ENCODE measurements around the gene MSH2.
"Not testable (repeated sequence)": the region's sequence is repeated elsewhere in the genome, so short reads cannot be mapped to it uniquely, and the experiment has no call there.

Gene MSH2

DNA sequence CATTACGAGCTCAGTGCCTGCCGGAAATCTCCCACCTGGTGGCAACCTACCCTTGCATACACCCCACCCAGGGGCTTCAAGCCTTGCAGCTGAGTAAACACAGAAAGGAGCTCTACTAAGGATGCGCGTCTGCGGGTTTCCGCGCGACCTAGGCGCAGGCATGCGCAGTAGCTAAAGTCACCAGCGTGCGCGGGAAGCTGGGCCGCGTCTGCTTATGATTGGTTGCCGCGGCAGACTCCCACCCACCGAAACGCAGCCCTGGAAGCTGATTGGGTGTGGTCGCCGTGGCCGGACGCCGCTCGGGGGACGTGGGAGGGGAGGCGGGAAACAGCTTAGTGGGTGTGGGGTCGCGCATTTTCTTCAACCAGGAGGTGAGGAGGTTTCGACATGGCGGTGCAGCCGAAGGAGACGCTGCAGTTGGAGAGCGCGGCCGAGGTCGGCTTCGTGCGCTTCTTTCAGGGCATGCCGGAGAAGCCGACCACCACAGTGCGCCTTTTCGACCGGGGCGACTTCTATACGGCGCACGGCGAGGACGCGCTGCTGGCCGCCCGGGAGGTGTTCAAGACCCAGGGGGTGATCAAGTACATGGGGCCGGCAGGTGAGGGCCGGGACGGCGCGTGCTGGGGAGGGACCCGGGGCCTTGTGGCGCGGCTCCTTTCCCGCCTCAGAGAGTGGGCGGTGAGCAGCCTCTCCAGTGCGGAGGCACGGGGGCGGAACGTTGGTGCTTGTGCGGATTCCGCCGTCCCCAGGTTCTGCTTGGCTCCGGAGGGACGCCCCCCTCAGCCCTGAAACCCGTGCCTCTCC lies at the start of gene MSH2:
Gene MSH2 (plus strand): TSS at position 352 of the 804 bp plus-strand sequence. CDS start 36 bp downstream, at position 388.
- Histone ChIP-seq H3K27ac (ENCODE audit: low read length) (peak within 1 kb of the TSS; percentile 1), H3K9me3 (ENCODE audit: control insufficient read depth in 1 of 2, low read length in 2 of 2) (no peaks in the 10 kb centered on the region)

DNA sequence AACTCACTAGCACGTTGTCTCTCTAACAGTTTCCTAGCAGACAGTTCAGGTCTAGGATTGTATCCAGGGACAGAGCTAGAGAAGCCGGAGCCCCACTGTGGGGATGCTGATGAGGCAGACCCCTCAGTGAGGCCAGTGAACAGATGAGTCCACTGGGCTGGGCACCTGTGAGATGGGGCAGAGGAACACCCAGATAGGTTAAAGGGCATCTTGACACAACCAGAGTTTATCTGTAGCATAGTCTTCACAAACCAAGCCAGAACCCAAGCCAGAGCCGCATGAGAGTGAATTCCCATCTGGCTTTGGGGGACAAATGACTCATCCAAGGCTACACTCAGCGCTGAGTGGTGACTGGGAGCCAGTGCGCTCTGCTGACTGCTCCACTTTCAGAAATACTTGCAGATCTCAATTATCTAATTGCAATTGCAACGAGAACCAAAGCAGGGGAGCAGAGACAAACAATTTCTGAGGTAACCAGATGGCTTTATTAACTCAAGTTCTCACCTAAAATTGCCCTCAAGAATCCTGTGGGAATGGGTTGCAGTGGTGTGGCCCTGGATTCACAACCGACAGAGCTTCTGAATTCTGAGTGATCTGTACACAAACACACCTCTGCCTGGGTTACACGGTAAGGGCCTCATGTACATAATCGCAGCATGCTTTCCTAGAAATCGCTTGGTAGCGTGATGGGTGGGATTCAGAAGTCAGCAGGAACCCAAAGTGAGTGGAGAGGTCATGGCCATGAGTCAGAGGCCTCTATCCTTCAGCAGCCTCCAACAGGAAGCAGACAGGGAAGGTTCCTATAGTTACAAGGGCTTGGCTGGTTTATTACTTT lies 48.7 kb upstream of the MSH2 start:
- Histone ChIP-seq H3K9me3 (ENCODE audit: control insufficient read depth in 1 of 2, low read length in 2 of 2) (no peaks in the 10 kb centered on the region), H3K27ac (ENCODE audit: low read length) (peak overlapping the region; percentile 84), H3K4me3 (ENCODE audit: low read depth in 1 of 2, low read length in 2 of 2) (no peak overlapping the region), H3K4me1 (ENCODE audit: control insufficient read depth in 1 of 2, insufficient read depth in 2 of 2, low read length in 2 of 2) (no peaks in the 10 kb centered on the region), H3K36me3 (ENCODE audit: control insufficient read depth in 1 of 2, insufficient read depth in 2 of 2, low read length in 2 of 2) (no peaks in the 10 kb centered on the region), H3K27me3 (ENCODE audit: low read depth, low read length) (no peaks in the 10 kb centered on the region)

More for the DNA sequence above, at the start of gene MSH2:
- no peaks in the 10 kb centered on the region for H3K36me3 ChIP-seq (ENCODE audit: control insufficient read depth in 1 of 2, insufficient read depth in 2 of 2, low read length in 2 of 2)
- no peaks in the 10 kb centered on the region for H3K27me3 ChIP-seq (ENCODE audit: low read depth, low read length)
- H3K4me3 ChIP-seq (ENCODE audit: low read depth in 1 of 2, low read length in 2 of 2) = peak within 1 kb of the TSS; percentile 86 to 99
- H3K4me1 ChIP-seq (ENCODE audit: control insufficient read depth in 1 of 2, insufficient read depth in 2 of 2, low read length in 2 of 2) = peaks cover 3 to 14% of the 10 kb centered on the region in 2 donors

DNA sequence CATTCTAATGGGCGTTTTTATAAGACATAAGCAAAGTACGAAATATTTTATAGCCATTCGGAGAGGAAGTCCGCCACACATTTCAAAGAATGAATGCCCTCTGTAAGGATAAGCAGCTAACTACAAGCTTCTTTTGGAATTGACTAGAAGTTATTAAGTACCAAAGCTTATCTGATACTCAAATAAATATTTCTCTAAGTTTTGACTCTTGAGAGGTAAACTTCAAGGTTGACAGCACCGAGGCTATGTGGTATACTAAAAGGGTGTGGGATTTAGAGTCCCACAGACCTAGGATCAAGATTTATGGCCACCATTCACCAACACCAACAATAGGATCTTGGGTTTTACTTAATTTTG lies 48.1 kb upstream of the MSH2 start:
- H3K36me3 ChIP-seq (ENCODE audit: control insufficient read depth in 1 of 2, insufficient read depth in 2 of 2, low read length in 2 of 2) = no peaks in the 10 kb centered on the region
- no peaks in the 10 kb centered on the region for H3K4me1 ChIP-seq (ENCODE audit: control insufficient read depth in 1 of 2, insufficient read depth in 2 of 2, low read length in 2 of 2)
- H3K9me3 ChIP-seq (ENCODE audit: control insufficient read depth in 1 of 2, low read length in 2 of 2) = no peaks in the 10 kb centered on the region
- H3K4me3 ChIP-seq (ENCODE audit: low read depth in 1 of 2, low read length in 2 of 2) = no peak overlapping the region
- H3K27ac ChIP-seq (ENCODE audit: low read length) = peak overlapping the region; percentile 84
- no peaks in the 10 kb centered on the region for H3K27me3 ChIP-seq (ENCODE audit: low read depth, low read length)

DNA sequence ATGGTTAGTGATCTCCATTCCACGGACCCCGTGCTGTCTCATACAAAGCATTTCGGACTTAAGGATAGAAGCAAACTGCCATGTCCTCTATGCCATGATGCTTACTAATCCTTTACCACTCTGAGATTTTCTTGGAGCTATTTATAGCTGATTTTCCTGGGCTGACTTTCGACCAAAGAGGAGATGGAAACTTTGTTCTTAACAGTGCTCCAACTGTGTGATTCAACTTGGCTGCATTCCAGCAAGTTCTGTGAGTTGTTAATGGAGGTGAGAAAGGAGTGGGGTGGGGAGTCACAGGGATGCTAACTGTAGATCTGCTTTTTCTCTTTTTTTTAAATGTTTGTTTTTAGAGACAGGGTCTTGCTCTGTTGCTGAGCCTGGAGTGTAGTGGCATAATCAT lies 45.5 kb upstream of the MSH2 start:
- no peaks in the 10 kb centered on the region for H3K4me1 ChIP-seq (ENCODE audit: control insufficient read depth in 1 of 2, insufficient read depth in 2 of 2, low read length in 2 of 2)
- no peak overlapping the region for H3K4me3 ChIP-seq (ENCODE audit: low read depth in 1 of 2, low read length in 2 of 2)
- no peaks in the 10 kb centered on the region for H3K27me3 ChIP-seq (ENCODE audit: low read depth, low read length)
- peak overlapping the region; percentile 65 for H3K27ac ChIP-seq (ENCODE audit: low read length)
- H3K36me3 ChIP-seq (ENCODE audit: control insufficient read depth in 1 of 2, insufficient read depth in 2 of 2, low read length in 2 of 2) = no peaks in the 10 kb centered on the region
- H3K9me3 ChIP-seq (ENCODE audit: control insufficient read depth in 1 of 2, low read length in 2 of 2) = no peaks in the 10 kb centered on the region

DNA sequence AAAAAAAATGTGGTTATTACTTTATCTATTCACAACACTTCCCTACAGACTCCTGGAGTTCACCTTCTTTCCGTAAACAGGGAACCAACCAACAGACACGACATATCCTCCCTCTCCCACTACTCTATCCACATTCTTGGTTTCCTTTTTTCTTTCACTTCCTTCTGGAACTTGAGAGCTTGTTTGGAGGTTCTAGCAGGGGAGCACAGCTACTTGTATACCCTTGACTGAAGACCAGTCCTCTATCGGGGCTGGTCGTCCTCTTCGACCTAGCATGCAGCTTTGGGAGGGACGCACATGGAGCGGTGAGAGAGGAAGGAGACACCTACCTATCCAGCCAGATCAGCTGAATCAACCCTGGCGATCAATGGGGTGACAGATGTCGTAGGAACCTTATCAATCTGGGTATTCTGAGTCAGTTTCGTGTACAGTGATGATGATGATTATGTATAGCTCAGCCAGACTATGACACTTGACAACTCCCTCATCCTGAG lies 43.5 kb upstream of the MSH2 start:
- no peaks in the 10 kb centered on the region for H3K9me3 ChIP-seq (ENCODE audit: control insufficient read depth in 1 of 2, low read length in 2 of 2)
- H3K36me3 ChIP-seq (ENCODE audit: control insufficient read depth in 1 of 2, insufficient read depth in 2 of 2, low read length in 2 of 2) = no peaks in the 10 kb centered on the region
- peak overlapping the region; percentile 80 for H3K27ac ChIP-seq (ENCODE audit: low read length)
- no peaks in the 10 kb centered on the region for H3K4me1 ChIP-seq (ENCODE audit: control insufficient read depth in 1 of 2, insufficient read depth in 2 of 2, low read length in 2 of 2)
- no peaks in the 10 kb centered on the region for H3K27me3 ChIP-seq (ENCODE audit: low read depth, low read length)
- no peak overlapping the region for H3K4me3 ChIP-seq (ENCODE audit: low read depth in 1 of 2, low read length in 2 of 2)

DNA sequence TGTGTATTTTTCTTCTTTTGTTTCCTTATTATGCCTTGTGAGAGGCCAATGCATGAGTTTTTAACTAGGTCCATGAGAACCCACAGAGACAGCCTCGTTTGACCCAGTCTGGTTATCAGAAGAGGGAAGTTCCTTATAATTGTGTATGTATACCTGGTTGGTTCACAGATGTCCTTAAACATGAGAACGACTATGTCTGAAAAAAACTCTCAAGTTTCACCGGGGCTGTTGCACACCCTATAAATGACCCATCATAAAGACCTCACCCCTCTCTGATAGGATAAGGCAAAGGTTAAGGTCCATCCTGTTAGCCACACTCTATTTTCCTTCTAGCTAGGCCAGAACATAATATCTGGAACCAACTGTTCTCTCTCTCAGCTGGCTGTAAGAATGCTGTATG lies 42.7 kb upstream of the MSH2 start:
- no peaks in the 10 kb centered on the region for H3K4me1 ChIP-seq (ENCODE audit: control insufficient read depth in 1 of 2, insufficient read depth in 2 of 2, low read length in 2 of 2)

DNA sequence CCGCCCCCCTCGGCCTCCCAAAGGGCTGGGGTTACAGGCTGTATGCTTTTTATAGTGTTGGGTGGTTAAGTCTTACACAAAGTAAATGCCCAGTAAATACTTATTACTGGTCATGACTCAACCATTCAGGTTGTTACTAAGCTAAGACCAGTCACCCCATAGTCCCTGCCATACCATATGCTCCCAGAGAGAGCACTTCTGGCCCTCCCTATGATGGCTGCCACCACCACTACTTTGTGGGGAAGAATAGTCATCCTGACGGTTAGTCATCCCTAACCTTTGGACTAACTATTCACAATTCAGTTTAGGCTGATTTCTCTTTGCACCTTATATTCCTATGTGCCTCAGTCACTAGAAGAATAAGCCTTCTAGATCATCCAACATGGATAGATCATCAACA lies 42.0 kb upstream of the MSH2 start:
- H3K4me3 ChIP-seq (ENCODE audit: low read depth in 1 of 2, low read length in 2 of 2) = no peak overlapping the region
- H3K9me3 ChIP-seq (ENCODE audit: control insufficient read depth in 1 of 2, low read length in 2 of 2) = no peaks in the 10 kb centered on the region
- H3K27me3 ChIP-seq (ENCODE audit: low read depth, low read length) = no peaks in the 10 kb centered on the region
- H3K27ac ChIP-seq (ENCODE audit: low read length) = peak overlapping the region; percentile 7
- H3K4me1 ChIP-seq (ENCODE audit: control insufficient read depth in 1 of 2, insufficient read depth in 2 of 2, low read length in 2 of 2) = no peaks in the 10 kb centered on the region
- no peaks in the 10 kb centered on the region for H3K36me3 ChIP-seq (ENCODE audit: control insufficient read depth in 1 of 2, insufficient read depth in 2 of 2, low read length in 2 of 2)

More for the DNA sequence above, 42.7 kb upstream of the MSH2 start:
- Histone ChIP-seq H3K27me3 (ENCODE audit: low read depth, low read length) (no peaks in the 10 kb centered on the region), H3K9me3 (ENCODE audit: control insufficient read depth in 1 of 2, low read length in 2 of 2) (no peaks in the 10 kb centered on the region), H3K4me3 (ENCODE audit: low read depth in 1 of 2, low read length in 2 of 2) (no peak overlapping the region), H3K27ac (ENCODE audit: low read length) (peak overlapping the region; percentile 80), H3K36me3 (ENCODE audit: control insufficient read depth in 1 of 2, insufficient read depth in 2 of 2, low read length in 2 of 2) (no peaks in the 10 kb centered on the region)

DNA sequence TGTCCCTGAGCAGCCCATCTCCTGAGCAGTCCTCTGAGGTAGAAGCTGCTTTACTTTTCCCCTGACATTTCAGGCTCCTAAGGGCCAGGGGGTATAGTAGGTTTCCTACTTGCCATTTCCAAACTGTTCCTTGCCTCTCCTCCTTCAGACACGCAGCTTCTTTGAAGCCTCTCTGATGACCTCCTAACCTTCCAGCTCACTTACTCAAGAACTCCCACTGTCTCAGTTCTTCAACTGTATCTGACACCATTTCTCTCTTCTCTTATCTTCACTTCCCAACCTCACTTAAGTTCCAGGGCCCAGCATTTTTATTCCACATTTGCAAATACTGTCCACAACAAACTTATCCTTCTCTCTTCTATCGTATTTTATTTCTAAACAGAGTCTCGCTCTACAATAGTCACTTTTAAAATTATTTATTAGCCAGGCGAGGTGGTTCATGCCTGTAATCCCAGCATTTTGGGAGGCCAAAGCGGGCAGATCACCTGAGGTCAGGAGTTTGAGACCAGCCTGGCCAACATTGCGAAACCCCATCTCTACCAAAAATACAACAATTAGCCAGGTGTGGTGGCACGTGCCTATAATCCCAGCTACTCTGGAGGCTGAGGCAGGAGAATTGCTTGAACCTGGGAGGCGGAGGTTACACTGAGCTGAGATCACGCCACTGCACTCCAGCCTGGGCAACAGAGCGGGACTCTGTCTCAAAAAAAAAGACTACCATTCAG lies 41.3 kb upstream of the MSH2 start:
- not testable (repeated sequence) for H3K4me1 ChIP-seq (ENCODE audit: control insufficient read depth in 1 of 2, insufficient read depth in 2 of 2, low read length in 2 of 2); H3K4me3 ChIP-seq (ENCODE audit: low read depth in 1 of 2, low read length in 2 of 2); H3K9me3 ChIP-seq (ENCODE audit: control insufficient read depth in 1 of 2, low read length in 2 of 2); H3K27me3 ChIP-seq (ENCODE audit: low read depth, low read length); H3K36me3 ChIP-seq (ENCODE audit: control insufficient read depth in 1 of 2, insufficient read depth in 2 of 2, low read length in 2 of 2)
- H3K27ac ChIP-seq (ENCODE audit: low read length) = peak overlapping the region; percentile 7

DNA sequence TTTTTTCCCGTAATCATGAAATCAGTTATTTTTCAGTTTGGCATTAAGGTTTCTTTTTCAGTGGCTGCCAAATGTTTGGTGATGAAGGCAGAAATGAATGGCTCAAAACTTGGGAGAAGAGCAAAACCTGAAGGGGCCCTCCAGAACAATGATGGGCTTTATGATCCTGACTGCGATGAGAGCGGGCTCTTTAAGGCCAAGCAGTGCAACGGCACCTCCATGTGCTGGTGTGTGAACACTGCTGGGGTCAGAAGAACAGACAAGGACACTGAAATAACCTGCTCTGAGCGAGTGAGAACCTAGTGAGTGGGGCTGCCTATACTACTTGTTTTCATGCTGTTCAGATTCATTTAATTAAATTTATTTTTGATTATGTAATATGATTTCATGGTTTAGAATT lies 29.2 kb upstream of the MSH2 start:
- H3K9me3 ChIP-seq (ENCODE audit: control insufficient read depth in 1 of 2, low read length in 2 of 2) = no peaks in the 10 kb centered on the region
- H3K4me1 ChIP-seq (ENCODE audit: control insufficient read depth in 1 of 2, insufficient read depth in 2 of 2, low read length in 2 of 2) = peaks cover 0 to 13% of the 10 kb centered on the region in 2 donors
- no peaks in the 10 kb centered on the region for H3K36me3 ChIP-seq (ENCODE audit: control insufficient read depth in 1 of 2, insufficient read depth in 2 of 2, low read length in 2 of 2)
- H3K27ac ChIP-seq (ENCODE audit: low read length) = peak overlapping the region; percentile 68
- peak overlapping the region in 1 of 2 donors; percentile 45 for H3K4me3 ChIP-seq (ENCODE audit: low read depth in 1 of 2, low read length in 2 of 2)
- H3K27me3 ChIP-seq (ENCODE audit: low read depth, low read length) = peaks cover 4% of the 10 kb centered on the region

DNA sequence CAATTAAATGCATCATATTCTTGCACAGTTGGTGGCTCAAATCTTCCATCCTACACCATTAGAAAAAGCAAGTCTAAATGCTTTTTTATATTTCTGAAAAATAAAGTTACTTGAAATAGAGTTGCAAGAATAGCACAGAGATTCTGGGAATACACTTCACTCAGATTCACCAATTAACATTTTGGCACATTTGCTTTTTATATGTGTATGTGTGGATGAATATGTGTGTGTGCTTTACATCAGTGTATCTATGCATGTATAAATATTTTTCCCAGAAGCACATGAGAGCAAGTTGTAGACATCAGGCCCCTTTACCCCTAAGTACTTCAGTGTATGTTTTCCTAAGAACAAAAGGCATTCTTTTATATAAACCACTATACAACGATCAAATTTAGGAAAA lies 27.6 kb upstream of the MSH2 start:
- no peaks in the 10 kb centered on the region for H3K9me3 ChIP-seq (ENCODE audit: control insufficient read depth in 1 of 2, low read length in 2 of 2)
- H3K4me1 ChIP-seq (ENCODE audit: control insufficient read depth in 1 of 2, insufficient read depth in 2 of 2, low read length in 2 of 2) = no peaks in the 10 kb centered on the region
- H3K4me3 ChIP-seq (ENCODE audit: low read depth in 1 of 2, low read length in 2 of 2) = no peak overlapping the region
- no peak overlapping the region for H3K27ac ChIP-seq (ENCODE audit: low read length)
- H3K36me3 ChIP-seq (ENCODE audit: control insufficient read depth in 1 of 2, insufficient read depth in 2 of 2, low read length in 2 of 2) = no peaks in the 10 kb centered on the region
- no peaks in the 10 kb centered on the region for H3K27me3 ChIP-seq (ENCODE audit: low read depth, low read length)

DNA sequence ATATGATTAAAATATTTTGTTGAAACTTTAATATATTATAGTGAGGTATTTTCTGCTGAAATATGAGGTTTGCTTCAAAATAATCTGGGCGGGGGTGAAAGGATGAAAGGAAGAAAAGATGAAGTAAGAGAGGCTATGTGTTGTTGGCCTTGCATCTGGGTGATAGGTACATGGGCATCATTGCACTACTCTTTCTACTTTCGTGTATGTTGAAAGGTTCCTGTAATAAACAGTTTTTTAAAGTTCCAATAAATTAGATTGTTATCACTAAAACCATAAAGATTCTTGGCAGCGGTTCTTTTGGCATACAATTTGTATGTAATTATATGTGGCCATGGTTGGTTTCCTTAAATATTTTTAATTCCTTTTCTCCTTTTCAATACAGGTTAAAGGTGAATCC lies 23.6 kb upstream of the MSH2 start:
- no peak overlapping the region for H3K27ac ChIP-seq (ENCODE audit: low read length)

More for the DNA sequence above, 23.6 kb upstream of the MSH2 start:
- Histone ChIP-seq H3K36me3 (ENCODE audit: control insufficient read depth in 1 of 2, insufficient read depth in 2 of 2, low read length in 2 of 2) (no peaks in the 10 kb centered on the region), H3K4me1 (ENCODE audit: control insufficient read depth in 1 of 2, insufficient read depth in 2 of 2, low read length in 2 of 2) (no peaks in the 10 kb centered on the region), H3K27me3 (ENCODE audit: low read depth, low read length) (no peaks in the 10 kb centered on the region), H3K4me3 (ENCODE audit: low read depth in 1 of 2, low read length in 2 of 2) (no peak overlapping the region), H3K9me3 (ENCODE audit: control insufficient read depth in 1 of 2, low read length in 2 of 2) (no peaks in the 10 kb centered on the region)

All from muscle layer of duodenum (tissue), 2 donors.